OCI-LY1 (cell line): ENCODE data around the gene HNRNPK.

Source experiments
- H2AFZ ChIP-seq: fragments of 200-600 bp; sonication (generic), shearing (Covaris generic); 2 replicates; pipeline ENCODE4 v1.6.0; 2014; ENCODE audit warnings: antibody characterized with exemption, mild to moderate bottlenecking, low read length
- H3F3A ChIP-seq: fragments of 200-600 bp; sonication (generic), shearing (Covaris generic); 2 replicates; pipeline ENCODE4 v1.6.0; 2014; ENCODE audit warnings: mild to moderate bottlenecking, antibody characterized with exemption, low read length, moderate library complexity; ENCODE audit not compliant: insufficient read depth
- H3K27ac ChIP-seq: fragments of 200-600 bp; sonication (generic); 2 replicates; pipeline ENCODE4 v1.5.1; 2014; ENCODE audit warnings: low read length, mixed run types, mild to moderate bottlenecking, low read depth; ENCODE audit not compliant: poor library complexity, severe bottlenecking
- H3K27me3 ChIP-seq: fragments of 200-600 bp; sonication (generic); 2 replicates; pipeline ENCODE4 v1.6.0; 2014; ENCODE audit warnings: antibody characterized with exemption, mild to moderate bottlenecking, low read length, moderate library complexity; ENCODE audit not compliant: insufficient read depth
- H3K36me3 ChIP-seq: fragments of 200-600 bp; sonication (generic); 2 replicates; pipeline ENCODE4 v1.6.1; 2014; ENCODE audit warnings: mild to moderate bottlenecking, antibody characterized with exemption, low read length, moderate library complexity, mixed read lengths; ENCODE audit not compliant: insufficient read depth
- H3K4me1 ChIP-seq: fragments of 200-600 bp; sonication (generic); 2 replicates; pipeline ENCODE4 v1.5.1; 2014; ENCODE audit warnings: mild to moderate bottlenecking, low read length, moderate library complexity; ENCODE audit not compliant: insufficient read depth, severe bottlenecking
- H3K4me2 ChIP-seq: fragments of 200-600 bp; sonication (generic), shearing (Covaris generic); 2 replicates; pipeline ENCODE4 v1.6.1; 2014; ENCODE audit warnings: low read length
- H3K4me3 ChIP-seq: fragments of 200-600 bp; sonication (generic); 2 replicates; pipeline ENCODE4 v1.5.1; 2014; ENCODE audit warnings: low read length, low read depth, mild to moderate bottlenecking, mixed read lengths; ENCODE audit not compliant: poor library complexity, severe bottlenecking
- H3K79me2 ChIP-seq: fragments of 200-600 bp; shearing (Covaris generic); 2 replicates; pipeline ENCODE4 v1.6.1; 2016; ENCODE audit warnings: mixed run types, low read length, mixed read lengths; ENCODE audit not compliant: insufficient read depth
- H3K9ac ChIP-seq: fragments of 200-600 bp; sonication (generic), shearing (Covaris generic); 2 replicates; pipeline ENCODE4 v1.6.1; 2014; ENCODE audit warnings: mild to moderate bottlenecking, low read length, mixed read lengths
- H3K9me2 ChIP-seq: fragments of 200-600 bp; sonication (generic), shearing (Covaris generic); 2 replicates; pipeline ENCODE4 v1.6.1; 2014; ENCODE audit warnings: low read depth, mild to moderate bottlenecking, low read length, mixed read lengths
- H3K9me3 ChIP-seq: fragments of 200-600 bp; shearing (Covaris generic); 2 replicates; pipeline ENCODE4 v1.6.1; 2014; ENCODE audit warnings: low read length, mixed read lengths
- H4K20me1 ChIP-seq: fragments of 200-600 bp; sonication (generic), shearing (Covaris generic); 2 replicates; pipeline ENCODE4 v1.6.0; 2016; ENCODE audit warnings: mild to moderate bottlenecking, low read length; ENCODE audit not compliant: insufficient read depth
- CTCF ChIP-seq: fragments of 200-600 bp; sonication (generic), shearing (Covaris generic); IDR thresholded peaks from 2 replicates; pipeline ENCODE4 v1.5.1; 2017; ENCODE audit warnings: mild to moderate bottlenecking, antibody characterized with exemption, low read length, moderate library complexity, mixed read lengths
- EZH2 ChIP-seq: fragments of 200-600 bp; sonication (generic), shearing (Covaris generic); IDR thresholded peaks from 2 replicates; pipeline ENCODE4 v1.8.0; 2017; ENCODE audit warnings: borderline replicate concordance, mixed run types, mild to moderate bottlenecking, antibody characterized with exemption, low read length, moderate library complexity, mixed read lengths

HNRNPK gene

GRCh38 chr9:83975300-83975699 lies 4.7 kb downstream of the HNRNPK start:
- peaks cover 18% of the 10 kb centered on the region for H3K4me1 ChIP-seq
- no peak overlapping the region for H3K4me3 ChIP-seq
- no peaks in the 10 kb centered on the region for H3K9me3 ChIP-seq
- no peak overlapping the region for H3K9ac ChIP-seq
- H3K79me2 ChIP-seq: peaks cover 58% of the 10 kb centered on the region
- H3K27me3 ChIP-seq: no peaks in the 10 kb centered on the region
- no peak overlapping the region for H2AFZ ChIP-seq
- no peaks in the 10 kb centered on the region for H3K9me2 ChIP-seq
- peaks cover 97% of the 10 kb centered on the region for H3K36me3 ChIP-seq
- no peak overlapping the region for H3K4me2 ChIP-seq
- peaks cover 20% of the 10 kb centered on the region for H4K20me1 ChIP-seq
- peaks cover 21% of the 10 kb centered on the region for H3F3A ChIP-seq
- no peak for TF ChIP-seq CTCF
- no peak for TF ChIP-seq EZH2
- H3K27ac ChIP-seq: no peak overlapping the region

- no peaks in the 10 kb centered on the region for H3K9me3 ChIP-seq
- no peak overlapping the region for H3K4me3 ChIP-seq
- H3K27me3 ChIP-seq: no peaks in the 10 kb centered on the region
- H4K20me1 ChIP-seq: peaks cover 12% of the 10 kb centered on the region; the same call in 1 of the 2 replicates
- no peak overlapping the region for H3K9ac ChIP-seq
- no peaks in the 10 kb centered on the region for H3K9me2 ChIP-seq
- H3K79me2 ChIP-seq: peaks cover 31% of the 10 kb centered on the region
- no peak for TF ChIP-seq EZH2
- TF ChIP-seq CTCF: no peak
- no peak overlapping the region for H3K27ac ChIP-seq
- H3K4me1 ChIP-seq: peaks cover 5% of the 10 kb centered on the region
- peaks cover 100% of the 10 kb centered on the region for H3K36me3 ChIP-seq
- H2AFZ ChIP-seq: no peak overlapping the region
- H3K4me2 ChIP-seq: no peak overlapping the region
- peaks cover 28% of the 10 kb centered on the region for H3F3A ChIP-seq
Observed at GRCh38 chr9:83972286-83972685, 7.7 kb downstream of the HNRNPK start.

- H3K27me3 ChIP-seq: no peaks in the 10 kb centered on the region
- no peak for TF ChIP-seq EZH2
- TF ChIP-seq CTCF: no peak
- peaks cover 15% of the 10 kb centered on the region for H4K20me1 ChIP-seq
- peaks cover 23% of the 10 kb centered on the region for H3K79me2 ChIP-seq
- no peak overlapping the region for H3K9ac ChIP-seq
- no peak overlapping the region for H3K27ac ChIP-seq
- no peak overlapping the region for H3K4me2 ChIP-seq
- H3F3A ChIP-seq: peaks cover 36% of the 10 kb centered on the region
- H3K9me2 ChIP-seq: no peaks in the 10 kb centered on the region
- H3K36me3 ChIP-seq: peaks cover 100% of the 10 kb centered on the region
- no peaks in the 10 kb centered on the region for H3K9me3 ChIP-seq
- no peak overlapping the region for H3K4me3 ChIP-seq
- no peak overlapping the region for H2AFZ ChIP-seq
- H3K4me1 ChIP-seq: no peaks in the 10 kb centered on the region
Observed at GRCh38 chr9:83971485-83971884, 8.5 kb downstream of the HNRNPK start.
